Activated CD4-positive, CD25-positive, alpha-beta regulatory T cell (primary cell): ENCODE results near the gene BIN2.
"Not testable (repeated sequence)": the region's sequence is repeated elsewhere in the genome, so short reads cannot be mapped to it uniquely, and the experiment has no call there.

Experiments
- DNase-seq, 4 experiments: peaks; one replicate each; lab custom pipeline; 2025; lab: John Stamatoyannopoulos, UW

BIN2 gene

GRCh38 chr12:51259600-51259999 lies 64.4 kb downstream of the BIN2 start:
- not testable (repeated sequence) for DNase-seq

- no peak for DNase-seq
Measured at GRCh38 chr12:51254536-51254935, 69.4 kb downstream of the BIN2 start.

- no peak for DNase-seq
Measured at GRCh38 chr12:51253276-51253675, 70.7 kb downstream of the BIN2 start.

GRCh38 chr12:51247523-51248206 lies 76.3 kb downstream of the BIN2 start:
- DNase-seq: no peak

GRCh38 chr12:51246254-51246853 lies 77.6 kb downstream of the BIN2 start:
- DNase-seq: peak in 1 of 4 experiments; percentile 10

GRCh38 chr12:51245476-51246253 lies 78.3 kb downstream of the BIN2 start:
- DNase-seq: no peak

- DNase-seq: no peak
Measured at GRCh38 chr12:51244269-51244668, 79.7 kb downstream of the BIN2 start.

GRCh38 chr12:51242876-51243275 lies 81.1 kb downstream of the BIN2 start:
- DNase-seq: no peak

- DNase-seq: no peak
Measured at GRCh38 chr12:51242120-51242519, 81.9 kb downstream of the BIN2 start.

GRCh38 chr12:51240971-51241370 lies 83.0 kb downstream of the BIN2 start:
- no peak for DNase-seq

- peak; percentile 79 to 94 (median 90) for DNase-seq
Measured at GRCh38 chr12:51238510-51239334, 85.3 kb downstream of the BIN2 start, which contains the start of gene DAZAP2. Gene DAZAP2 (plus strand): TSS chr12:51238826. CDS start chr12:51238908, 82 bp downstream.

- DNase-seq: no peak
Measured at GRCh38 chr12:51238037-51238509, 85.9 kb downstream of the BIN2 start.

GRCh38 chr12:51234530-51234929 lies 89.4 kb downstream of the BIN2 start:
- DNase-seq: no peak

- no peak for DNase-seq
Measured at GRCh38 chr12:51232642-51233041, 91.3 kb downstream of the BIN2 start.
